ENCODE results near the gene POLR1B. TPM values are rescaled to one million over a fixed set of nuclear protein-coding genes. Genes with fewer than 3 reads are reported as not detected.

POLR1B gene
- total RNA-seq, 1 donor from 2014 or later = 26.8 TPM

DNA sequence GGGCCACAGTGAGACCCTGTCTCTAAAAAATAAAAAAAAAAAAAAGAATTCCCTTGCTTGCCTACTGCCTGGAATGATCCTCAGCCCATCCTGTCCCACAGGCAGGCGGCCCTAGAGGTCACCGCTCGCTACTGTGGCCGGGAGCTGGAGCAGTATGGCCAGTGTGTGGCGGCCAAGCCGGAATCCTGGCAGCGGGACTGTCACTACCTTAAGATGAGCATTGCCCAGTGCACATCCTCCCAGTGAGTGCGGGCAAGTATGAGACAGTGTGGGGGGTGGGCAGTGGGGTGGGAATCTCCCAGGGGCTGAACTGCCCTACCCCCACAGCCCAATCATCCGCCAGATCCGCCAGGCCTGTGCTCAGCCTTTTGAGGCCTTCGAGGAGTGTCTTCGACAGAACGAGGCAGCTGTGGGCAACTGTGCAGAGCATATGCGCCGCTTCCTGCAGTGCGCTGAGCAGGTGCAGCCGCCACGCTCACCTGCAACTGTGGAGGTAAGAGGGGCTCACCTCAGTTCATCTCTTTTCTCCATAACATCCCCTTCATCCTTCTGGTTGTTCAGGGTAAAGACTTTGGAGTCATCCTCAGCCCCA lies 43.7 kb downstream of the POLR1B start:
- H3K4me3 Mint-ChIP-seq (ENCODE audit: unreplicated experiment) = peak overlapping the region; percentile 10
- Histone ChIP-seq H2AFZ (ENCODE audit: low read depth, low read length) (no peak overlapping the region), H3K4me2 (ENCODE audit: low read length) (no peak overlapping the region), H3K27ac (ENCODE audit: low read depth, low read length) (no peak overlapping the region), H3K79me2 (ENCODE audit: insufficient read depth, low read length) (peaks cover 8% of the 10 kb centered on the region), H3K9ac (ENCODE audit: low read length) (no peak overlapping the region), H3K4me3 (ENCODE audit: insufficient read depth, low read depth, low read length) (no peak overlapping the region), H3K4me1 (ENCODE audit: insufficient read depth, low read length) (peaks cover 10% of the 10 kb centered on the region), H3K9me3 (ENCODE audit: insufficient read depth, low read depth, low read length) (no peaks in the 10 kb centered on the region), H4K20me1 (ENCODE audit: insufficient read depth, low read length) (no peaks in the 10 kb centered on the region), H3K27me3 (ENCODE audit: insufficient read depth, low read length) (no peaks in the 10 kb centered on the region), H3K36me3 (ENCODE audit: insufficient read depth, low read length) (peaks cover 3% of the 10 kb centered on the region)
- no peak for FAIRE-seq
- no peak overlapping the region for H3K27ac Mint-ChIP-seq (ENCODE audit: unreplicated experiment)
- H3K4me1 Mint-ChIP-seq (ENCODE audit: low read depth, unreplicated experiment) = peaks cover 13% of the 10 kb centered on the region
- DNase-seq (ENCODE audit: low read depth) = no peak
- H3K27me3 Mint-ChIP-seq (ENCODE audit: low read depth, unreplicated experiment) = no peaks in the 10 kb centered on the region
- no peaks in the 10 kb centered on the region for H3K9me3 Mint-ChIP-seq (ENCODE audit: unreplicated experiment)
- TF ChIP-seq EZH2 (IDR thresholded peaks at IDR 0.05; ENCODE audit: insufficient read depth, low read length) = no peak
- TF ChIP-seq, protein P1, sequence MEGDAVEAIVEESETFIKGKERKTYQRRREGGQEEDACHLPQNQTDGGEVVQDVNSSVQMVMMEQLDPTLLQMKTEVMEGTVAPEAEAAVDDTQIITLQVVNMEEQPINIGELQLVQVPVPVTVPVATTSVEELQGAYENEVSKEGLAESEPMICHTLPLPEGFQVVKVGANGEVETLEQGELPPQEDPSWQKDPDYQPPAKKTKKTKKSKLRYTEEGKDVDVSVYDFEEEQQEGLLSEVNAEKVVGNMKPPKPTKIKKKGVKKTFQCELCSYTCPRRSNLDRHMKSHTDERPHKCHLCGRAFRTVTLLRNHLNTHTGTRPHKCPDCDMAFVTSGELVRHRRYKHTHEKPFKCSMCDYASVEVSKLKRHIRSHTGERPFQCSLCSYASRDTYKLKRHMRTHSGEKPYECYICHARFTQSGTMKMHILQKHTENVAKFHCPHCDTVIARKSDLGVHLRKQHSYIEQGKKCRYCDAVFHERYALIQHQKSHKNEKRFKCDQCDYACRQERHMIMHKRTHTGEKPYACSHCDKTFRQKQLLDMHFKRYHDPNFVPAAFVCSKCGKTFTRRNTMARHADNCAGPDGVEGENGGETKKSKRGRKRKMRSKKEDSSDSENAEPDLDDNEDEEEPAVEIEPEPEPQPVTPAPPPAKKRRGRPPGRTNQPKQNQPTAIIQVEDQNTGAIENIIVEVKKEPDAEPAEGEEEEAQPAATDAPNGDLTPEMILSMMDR (IDR thresholded peaks at IDR 0.05; ENCODE audit: insufficient read depth, low read depth, low read length) = no peak
- peaks cover 6% of the 10 kb centered on the region for H3K36me3 Mint-ChIP-seq (ENCODE audit: low read depth, unreplicated experiment)

DNA sequence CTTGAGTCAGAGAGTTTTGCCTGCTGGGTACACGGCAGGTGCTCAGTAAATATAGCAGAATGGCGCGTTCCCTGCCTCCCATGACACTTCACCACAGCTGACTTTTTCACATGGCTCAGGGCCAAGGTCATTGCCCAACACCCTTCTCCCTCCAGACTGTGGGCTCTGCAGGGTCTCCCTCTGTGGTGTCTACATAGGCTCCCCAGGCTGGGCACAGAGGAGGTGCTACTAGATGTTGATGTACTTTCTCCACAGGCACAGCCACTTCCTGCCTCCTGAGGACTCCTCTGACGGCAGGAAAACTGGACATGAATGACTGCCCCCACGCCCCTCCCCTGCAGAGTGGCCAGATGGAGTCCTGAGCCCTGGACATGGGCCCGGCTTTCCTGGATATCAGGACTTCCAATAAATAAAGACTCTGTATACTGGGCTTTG lies 46.4 kb downstream of the POLR1B start:
- H3K27ac ChIP-seq (ENCODE audit: low read depth, low read length) = no peak overlapping the region
- H3K9ac ChIP-seq (ENCODE audit: low read length) = no peak overlapping the region
- H3K4me1 ChIP-seq (ENCODE audit: insufficient read depth, low read length) = peaks cover 7% of the 10 kb centered on the region
- Mint-ChIP-seq H3K27me3 (ENCODE audit: low read depth, unreplicated experiment) (no peaks in the 10 kb centered on the region), H3K4me3 (ENCODE audit: unreplicated experiment) (no peak overlapping the region), H3K4me1 (ENCODE audit: low read depth, unreplicated experiment) (peaks cover 7% of the 10 kb centered on the region), H3K36me3 (ENCODE audit: low read depth, unreplicated experiment) (peaks cover 6% of the 10 kb centered on the region), H3K9me3 (ENCODE audit: unreplicated experiment) (no peaks in the 10 kb centered on the region), H3K27ac (ENCODE audit: unreplicated experiment) (peak overlapping the region; percentile 47)
- H3K36me3 ChIP-seq (ENCODE audit: insufficient read depth, low read length) = peaks cover 3% of the 10 kb centered on the region
- FAIRE-seq (no peak), DNase-seq (ENCODE audit: low read depth) (no peak)
- no peaks in the 10 kb centered on the region for H4K20me1 ChIP-seq (ENCODE audit: insufficient read depth, low read length)
- H3K79me2 ChIP-seq (ENCODE audit: insufficient read depth, low read length) = peaks cover 8% of the 10 kb centered on the region
- H3K4me2 ChIP-seq (ENCODE audit: low read length) = no peak overlapping the region
- H3K9me3 ChIP-seq (ENCODE audit: insufficient read depth, low read depth, low read length) = no peaks in the 10 kb centered on the region
- no peak overlapping the region for H3K4me3 ChIP-seq (ENCODE audit: insufficient read depth, low read depth, low read length)
- no peak overlapping the region for H2AFZ ChIP-seq (ENCODE audit: low read depth, low read length)
- no peak for TF ChIP-seq EZH2 (IDR thresholded peaks at IDR 0.05; ENCODE audit: insufficient read depth, low read length)
- TF ChIP-seq, protein P1 (IDR thresholded peaks at IDR 0.05; ENCODE audit: insufficient read depth, low read depth, low read length) = no peak
- H3K27me3 ChIP-seq (ENCODE audit: insufficient read depth, low read length) = no peaks in the 10 kb centered on the region

GRCh38 chr2:112591413-112591812 lies 49.1 kb downstream of the POLR1B start:
- no peak overlapping the region for H3K4me3 Mint-ChIP-seq (ENCODE audit: unreplicated experiment)
- H3K9me3 Mint-ChIP-seq (ENCODE audit: unreplicated experiment) = no peaks in the 10 kb centered on the region
- Histone ChIP-seq H3K27ac (ENCODE audit: low read depth, low read length) (no peak overlapping the region), H3K36me3 (ENCODE audit: insufficient read depth, low read length) (peaks cover 3% of the 10 kb centered on the region), H2AFZ (ENCODE audit: low read depth, low read length) (no peak overlapping the region), H3K4me1 (ENCODE audit: insufficient read depth, low read length) (no peaks in the 10 kb centered on the region), H3K9me3 (ENCODE audit: insufficient read depth, low read depth, low read length) (no peaks in the 10 kb centered on the region), H3K79me2 (ENCODE audit: insufficient read depth, low read length) (no peaks in the 10 kb centered on the region), H3K9ac (ENCODE audit: low read length) (no peak overlapping the region), H3K4me3 (ENCODE audit: insufficient read depth, low read depth, low read length) (no peak overlapping the region), H3K27me3 (ENCODE audit: insufficient read depth, low read length) (no peaks in the 10 kb centered on the region), H4K20me1 (ENCODE audit: insufficient read depth, low read length) (no peaks in the 10 kb centered on the region), H3K4me2 (ENCODE audit: low read length) (no peak overlapping the region)
- no peak for TF ChIP-seq EZH2 (IDR thresholded peaks at IDR 0.05; ENCODE audit: insufficient read depth, low read length)
- TF ChIP-seq, protein P1 (IDR thresholded peaks at IDR 0.05; ENCODE audit: insufficient read depth, low read depth, low read length) = no peak
- FAIRE-seq = no peak
- DNase-seq (ENCODE audit: low read depth) = no peak
- H3K27ac Mint-ChIP-seq (ENCODE audit: unreplicated experiment) = no peak overlapping the region
- peaks cover 7% of the 10 kb centered on the region for H3K36me3 Mint-ChIP-seq (ENCODE audit: low read depth, unreplicated experiment)
- no peaks in the 10 kb centered on the region for H3K4me1 Mint-ChIP-seq (ENCODE audit: low read depth, unreplicated experiment)
- no peaks in the 10 kb centered on the region for H3K27me3 Mint-ChIP-seq (ENCODE audit: low read depth, unreplicated experiment)

Measured in astrocyte (in vitro differentiated cells and primary cell).